ENCODE data around the gene PML. TPM values are rescaled to one million over a fixed set of nuclear protein-coding genes. Genes with fewer than 3 reads are reported as not detected.

The PML gene
- 10 to 100 TPM; 24.1 to 75.1 (median 52.1) TPM for total RNA-seq

DNA sequence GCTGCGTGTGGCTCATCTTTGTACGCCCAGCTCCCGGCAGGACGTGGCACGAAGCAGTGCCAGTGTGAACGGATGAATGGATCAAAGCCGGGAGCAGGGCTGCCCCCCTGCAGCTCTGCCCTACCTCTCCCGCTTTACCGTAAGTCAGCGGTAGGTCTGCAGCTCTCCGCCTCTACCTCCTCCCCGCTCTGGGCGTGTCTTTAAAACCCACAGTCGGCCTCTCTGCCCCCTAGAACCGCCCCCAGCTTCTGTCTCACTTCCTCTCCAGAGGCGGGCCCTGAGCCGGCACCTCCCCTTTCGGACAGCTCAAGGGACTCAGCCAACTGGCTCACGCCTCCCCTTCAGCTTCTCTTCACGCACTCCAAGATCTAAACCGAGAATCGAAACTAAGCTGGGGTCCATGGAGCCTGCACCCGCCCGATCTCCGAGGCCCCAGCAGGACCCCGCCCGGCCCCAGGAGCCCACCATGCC, at the start of gene PML:
TSS of gene PML (plus strand) at position 304 of the 471 bp plus-strand sequence. CDS start at position 401, 97 bp downstream.
- WGBS, 2 donors (ENCODE audit: low coverage in 1 of 2): 0% methylated on average over 4 of the region's 27 CpGs; no CpG with 5 or more reads in 1 of the 2 donors
- H3K4me1 ChIP-seq: peaks cover 3 to 92% (median 48%) of the 10 kb centered on the region in 3 donors
- TF ChIP-seq CTCF (IDR thresholded peaks at IDR 0.05) (peak in 1 of 4 experiments; percentile 40), POLR2AphosphoS5 (IDR thresholded peaks at IDR 0.05) (peak; percentile 85), EP300 (IDR thresholded peaks at IDR 0.05) (no peak), POLR2A (IDR thresholded peaks at IDR 0.05) (peak in 1 of 2 donors; percentile 23)
- no peaks in the 10 kb centered on the region for H3K27me3 ChIP-seq
- H3K4me3 ChIP-seq: peak within 1 kb of the TSS; percentile 72 to 97
- H3K27ac ChIP-seq: peak within 1 kb of the TSS; percentile 88 to 95 (median 91)
- no peaks in the 10 kb centered on the region for H3K9me3 ChIP-seq
- H3K36me3 ChIP-seq: peaks cover 0 to 20% of the 10 kb centered on the region in 2 donors
- ATAC-seq: peak; percentile 91

- ATAC-seq: no peak
- H3K4me1 ChIP-seq: peaks cover 0 to 37% (median 15%) of the 10 kb centered on the region in 3 donors
- peak overlapping the region in 3 of 4 donors; percentile 31 to 54 (median 48) for H3K27ac ChIP-seq
- peaks cover 0 to 48% of the 10 kb centered on the region in 2 donors for H3K36me3 ChIP-seq
- 83% methylated on average over 1 of the region's 4 CpGs; no CpG with 5 or more reads in 1 of the 2 donors for WGBS, 2 donors (ENCODE audit: low coverage in 1 of 2)
- TF ChIP-seq CTCF (IDR thresholded peaks at IDR 0.05) (no peak), EP300 (IDR thresholded peaks at IDR 0.05) (no peak), POLR2A (IDR thresholded peaks at IDR 0.05) (no peak), POLR2AphosphoS5 (IDR thresholded peaks at IDR 0.05) (no peak)
- no peaks in the 10 kb centered on the region for H3K9me3 ChIP-seq
- H3K4me3 ChIP-seq: no peak overlapping the region
- H3K27me3 ChIP-seq: no peaks in the 10 kb centered on the region
Observed at GRCh38 chr15:73945130-73945508, 49.4 kb upstream of the PML start.

DNA sequence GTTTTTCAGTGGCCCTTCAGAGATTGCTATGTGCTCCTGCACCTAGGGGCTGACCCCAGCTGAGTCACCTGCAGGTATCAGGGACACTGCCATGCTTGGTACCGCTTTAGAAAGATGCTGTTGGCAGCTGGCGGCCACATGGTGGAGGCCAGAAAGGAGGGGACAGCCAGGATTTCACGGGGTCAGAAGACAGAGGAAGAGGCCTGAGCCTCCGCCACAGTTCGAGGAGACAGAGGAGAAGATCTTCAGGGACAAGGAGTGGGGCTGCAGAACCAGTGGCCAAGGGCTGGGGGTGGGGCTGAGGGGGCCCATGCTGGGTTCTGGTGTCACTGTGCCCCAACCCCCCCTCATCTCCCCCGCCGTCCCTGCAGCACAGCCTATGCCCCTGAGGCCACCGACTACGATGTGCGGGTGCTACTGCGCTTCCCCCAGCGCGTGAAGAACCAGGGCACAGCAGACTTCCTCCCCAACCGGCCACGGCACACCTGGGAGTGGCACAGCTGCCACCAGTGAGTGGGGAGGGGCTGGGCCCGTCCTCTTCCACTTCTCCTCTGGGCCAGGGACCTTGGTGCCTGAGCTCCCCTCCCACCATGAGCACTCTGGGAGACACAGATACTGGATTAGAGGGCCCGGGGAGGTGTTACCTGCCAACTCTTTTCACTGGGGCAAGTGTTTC, 48.3 kb upstream of the PML start:
- H3K36me3 ChIP-seq: peaks cover 0 to 48% of the 10 kb centered on the region in 2 donors
- WGBS, 2 donors (ENCODE audit: low coverage in 1 of 2): 100% methylated on average over 1 of the region's 17 CpGs; no CpG with 5 or more reads in 1 of the 2 donors
- TF ChIP-seq EP300 (IDR thresholded peaks at IDR 0.05): no peak
- no peak for TF ChIP-seq CTCF (IDR thresholded peaks at IDR 0.05)
- TF ChIP-seq POLR2A (IDR thresholded peaks at IDR 0.05): no peak
- no peak for TF ChIP-seq POLR2AphosphoS5 (IDR thresholded peaks at IDR 0.05)
- H3K27me3 ChIP-seq: no peaks in the 10 kb centered on the region
- ATAC-seq: no peak
- H3K4me3 ChIP-seq: no peak overlapping the region
- H3K9me3 ChIP-seq: no peaks in the 10 kb centered on the region
- peak overlapping the region in 1 of 4 donors; percentile 4 for H3K27ac ChIP-seq
- H3K4me1 ChIP-seq: peaks cover 0 to 36% (median 13%) of the 10 kb centered on the region in 3 donors

DNA sequence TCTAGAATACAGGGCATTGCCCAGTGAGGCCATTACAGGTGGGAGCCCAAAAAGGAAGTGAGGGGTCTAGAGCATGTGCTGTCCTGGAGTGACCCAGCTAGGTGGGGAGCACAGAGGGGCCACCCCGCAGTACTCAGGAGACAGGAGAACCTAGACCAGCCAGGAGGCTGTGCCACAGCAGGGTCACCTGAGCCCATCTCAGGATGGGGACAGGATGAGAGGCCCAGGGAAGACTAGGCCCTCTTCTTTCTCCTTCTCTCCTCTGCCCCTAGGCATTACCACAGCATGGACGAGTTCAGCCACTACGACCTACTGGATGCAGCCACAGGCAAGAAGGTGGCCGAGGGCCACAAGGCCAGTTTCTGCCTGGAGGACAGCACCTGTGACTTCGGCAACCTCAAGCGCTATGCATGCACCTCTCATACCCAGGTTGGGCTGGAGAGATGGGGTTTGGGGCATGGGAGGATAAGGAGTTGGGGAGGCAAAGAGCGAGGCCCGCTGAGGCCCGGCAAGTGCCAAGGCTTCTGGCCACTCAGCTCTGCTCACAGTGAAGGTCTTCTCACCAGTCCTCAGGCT, 47.6 kb upstream of the PML start:
- Histone ChIP-seq H3K4me3 (no peak overlapping the region), H3K27me3 (no peaks in the 10 kb centered on the region), H3K27ac (peak overlapping the region in 1 of 4 donors; percentile 4), H3K36me3 (peaks cover 0 to 48% of the 10 kb centered on the region in 2 donors), H3K9me3 (no peaks in the 10 kb centered on the region), H3K4me1 (peaks cover 5 to 36% (median 12%) of the 10 kb centered on the region in 3 donors)
- no peak for ATAC-seq
- WGBS, 2 donors (ENCODE audit: low coverage in 1 of 2): 83% methylated on average over 1 of the region's 9 CpGs; no CpG with 5 or more reads in 1 of the 2 donors
- TF ChIP-seq CTCF (IDR thresholded peaks at IDR 0.05) (no peak), POLR2A (IDR thresholded peaks at IDR 0.05) (no peak), POLR2AphosphoS5 (IDR thresholded peaks at IDR 0.05) (no peak), EP300 (IDR thresholded peaks at IDR 0.05) (no peak)
